A549 (cell line): ENCODE data around the gene PPA2.

Experiments used
- CTCF ChIP-seq: fragments of >200 bp; sonication (Bioruptor Twin); formaldehyde crosslinking; IDR thresholded peaks from 3 replicates; pipeline ENCODE4 v1.5.1; 2016
- REST ChIP-seq: fragments of 200-600 bp; sonication (generic); IDR thresholded peaks from 2 replicates; pipeline ENCODE4 v1.6.1; 2016; ENCODE audit warnings: antibody characterized with exemption, mild to moderate bottlenecking, moderate library complexity

GRCh38 chr4:105462576-105462975 lies 11.3 kb downstream of the PPA2 start:
- TF ChIP-seq CTCF, result no peak
- TF ChIP-seq REST, result no peak
